ENCODE data around the gene NOX3.
"Not testable (repeated sequence)": the region's sequence is repeated elsewhere in the genome, so short reads cannot be mapped to it uniquely, and the experiment has no call there.

Gene NOX3, protein sequence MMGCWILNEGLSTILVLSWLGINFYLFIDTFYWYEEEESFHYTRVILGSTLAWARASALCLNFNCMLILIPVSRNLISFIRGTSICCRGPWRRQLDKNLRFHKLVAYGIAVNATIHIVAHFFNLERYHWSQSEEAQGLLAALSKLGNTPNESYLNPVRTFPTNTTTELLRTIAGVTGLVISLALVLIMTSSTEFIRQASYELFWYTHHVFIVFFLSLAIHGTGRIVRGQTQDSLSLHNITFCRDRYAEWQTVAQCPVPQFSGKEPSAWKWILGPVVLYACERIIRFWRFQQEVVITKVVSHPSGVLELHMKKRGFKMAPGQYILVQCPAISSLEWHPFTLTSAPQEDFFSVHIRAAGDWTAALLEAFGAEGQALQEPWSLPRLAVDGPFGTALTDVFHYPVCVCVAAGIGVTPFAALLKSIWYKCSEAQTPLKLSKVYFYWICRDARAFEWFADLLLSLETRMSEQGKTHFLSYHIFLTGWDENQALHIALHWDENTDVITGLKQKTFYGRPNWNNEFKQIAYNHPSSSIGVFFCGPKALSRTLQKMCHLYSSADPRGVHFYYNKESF

GRCh38 chr6:155455766-155456165, at the start of gene NOX3:
NOX3 (minus strand) TSS chr6:155455839; CDS start chr6:155455800, 39 bp downstream.
- DNase-seq (ENCODE audit: low read depth): no peak

DNA sequence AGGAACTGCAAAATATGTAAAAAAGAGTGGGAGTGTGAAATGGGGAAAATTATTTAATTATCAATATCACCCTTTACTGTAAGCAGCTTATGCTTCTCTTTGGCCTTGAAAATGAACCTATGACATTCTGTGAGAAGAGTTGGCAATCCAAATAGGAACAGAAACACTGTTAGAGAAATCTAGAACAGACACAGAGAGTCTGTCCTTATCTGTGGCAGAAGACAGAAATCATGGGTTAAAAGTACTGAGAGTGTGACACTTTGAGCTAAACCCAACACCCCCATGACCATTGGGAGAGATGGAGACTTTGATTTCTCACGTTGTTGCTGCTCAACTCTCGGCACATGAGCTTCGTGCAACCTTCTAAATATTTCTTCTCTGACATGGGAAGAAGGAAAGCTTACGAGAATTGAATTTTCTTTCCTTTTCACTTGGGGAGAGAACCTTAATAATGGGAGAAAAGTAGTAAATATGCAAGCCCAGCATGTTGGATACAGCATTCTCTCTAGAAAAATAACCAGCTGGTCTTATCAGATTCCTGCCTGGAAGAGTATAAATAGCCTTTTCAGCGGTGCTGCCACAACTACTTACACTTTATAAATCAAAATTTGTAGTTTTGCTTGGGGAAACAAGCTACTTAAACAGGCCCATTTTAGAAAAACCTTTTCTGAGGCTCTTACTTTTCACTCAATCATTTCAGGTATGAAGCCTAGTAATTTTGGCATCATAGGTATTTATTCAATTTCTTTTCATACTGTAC, 49.4 kb upstream of the NOX3 start:
- no peak for DNase-seq (ENCODE audit: low read depth)

GRCh38 chr6:155502393-155502792, 46.8 kb upstream of the NOX3 start:
- no peak for DNase-seq (ENCODE audit: low read depth)

- DNase-seq (ENCODE audit: low read depth): no peak
These were observed 43.9 kb upstream of the NOX3 start for GRCh38 chr6:155499574-155499973.

- DNase-seq (ENCODE audit: low read depth): no peak
These were observed 42.7 kb upstream of the NOX3 start for GRCh38 chr6:155498370-155498769.

DNA sequence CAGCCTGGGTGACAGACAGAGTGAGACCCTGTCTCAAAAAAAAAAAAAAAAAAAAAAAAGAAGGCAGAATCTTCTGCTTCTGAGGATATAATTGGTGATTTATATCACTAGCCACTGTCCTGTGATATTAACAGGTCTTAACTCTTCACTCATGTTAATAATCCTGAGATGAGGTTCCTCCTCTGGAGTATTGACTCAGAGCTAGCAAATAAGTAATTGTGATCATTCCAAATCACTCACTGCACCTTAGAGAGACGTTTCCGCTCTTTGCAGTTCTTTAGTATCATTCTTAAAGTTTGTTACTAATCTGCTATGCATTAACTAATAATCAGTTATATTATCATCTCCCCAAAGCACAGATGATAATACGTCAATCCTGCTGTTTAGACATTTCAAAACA, 41.6 kb upstream of the NOX3 start:
- DNase-seq (ENCODE audit: low read depth): no peak

- no peak for DNase-seq (ENCODE audit: low read depth)
These were observed 39.6 kb upstream of the NOX3 start for GRCh38 chr6:155495011-155495768.

GRCh38 chr6:155493694-155494143, 38.1 kb upstream of the NOX3 start:
- DNase-seq (ENCODE audit: low read depth): peak; percentile 100

DNA sequence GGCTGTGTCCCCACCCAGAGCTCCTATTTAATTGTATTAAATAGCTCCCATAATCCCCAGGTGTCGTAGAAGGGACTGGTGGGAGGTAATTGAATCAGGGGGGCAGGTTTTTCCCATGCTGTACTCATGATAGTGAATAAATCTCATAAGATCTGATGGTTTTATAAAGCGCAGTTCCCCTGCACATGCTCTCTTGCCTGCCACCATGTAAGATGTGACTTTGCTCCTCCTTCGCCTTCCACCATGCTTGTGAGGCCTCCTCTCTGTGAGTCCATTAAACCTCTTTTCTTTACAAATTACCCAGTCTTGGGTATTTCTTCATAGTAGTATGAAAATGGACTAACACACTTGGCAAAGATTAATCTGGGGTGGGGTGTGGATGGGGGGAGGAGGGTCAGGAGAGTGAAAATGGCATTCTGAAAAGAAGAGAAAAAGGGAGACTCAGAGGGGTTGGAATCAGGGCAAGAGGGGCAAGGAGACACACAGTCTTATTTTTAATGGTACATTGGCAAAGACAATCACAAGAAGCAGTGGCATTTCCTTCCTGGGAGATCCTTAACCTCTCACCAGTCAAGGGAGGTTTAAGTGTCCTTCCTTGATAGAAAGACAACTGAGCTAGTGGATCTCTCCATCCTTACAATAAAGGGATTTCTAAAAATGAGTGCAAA, 37.5 kb upstream of the NOX3 start:
- DNase-seq (ENCODE audit: low read depth): no peak

DNA sequence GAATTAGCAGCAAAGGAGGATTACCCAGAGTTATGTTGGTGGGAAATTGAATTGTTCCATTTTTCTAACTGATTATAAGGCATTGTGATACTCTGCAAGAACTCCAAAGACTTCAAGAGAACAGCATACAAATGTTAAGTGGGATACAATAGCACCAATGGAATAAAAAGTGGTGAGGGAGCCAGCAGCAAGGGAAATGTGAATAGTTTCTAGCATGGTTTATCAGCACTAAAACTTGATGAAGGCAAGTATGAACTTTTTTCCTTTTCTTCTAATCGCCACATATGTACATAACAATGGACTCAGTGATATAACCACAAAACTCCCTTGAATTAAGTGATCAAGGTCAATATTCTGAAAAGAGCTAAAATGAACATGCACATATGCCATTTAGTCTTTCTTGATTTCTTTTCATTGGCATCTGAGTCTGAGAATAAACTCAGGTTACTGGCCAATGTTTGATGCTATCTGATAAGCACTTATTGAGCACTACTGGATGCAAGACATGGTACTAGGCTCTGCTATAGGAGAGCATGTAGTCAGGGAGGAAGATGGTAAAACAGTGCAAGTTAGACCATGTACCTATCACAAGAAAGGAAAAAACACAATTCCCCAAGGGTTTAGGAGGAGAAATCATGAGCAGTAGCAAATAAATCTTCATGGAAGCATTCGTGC, 36.6 kb upstream of the NOX3 start:
- no peak for DNase-seq (ENCODE audit: low read depth)

- no peak for DNase-seq (ENCODE audit: low read depth)
These were observed 35.8 kb upstream of the NOX3 start for GRCh38 chr6:155491421-155491820.

GRCh38 chr6:155488197-155488596, 32.6 kb upstream of the NOX3 start:
- not testable (repeated sequence) for DNase-seq (ENCODE audit: low read depth)

DNA sequence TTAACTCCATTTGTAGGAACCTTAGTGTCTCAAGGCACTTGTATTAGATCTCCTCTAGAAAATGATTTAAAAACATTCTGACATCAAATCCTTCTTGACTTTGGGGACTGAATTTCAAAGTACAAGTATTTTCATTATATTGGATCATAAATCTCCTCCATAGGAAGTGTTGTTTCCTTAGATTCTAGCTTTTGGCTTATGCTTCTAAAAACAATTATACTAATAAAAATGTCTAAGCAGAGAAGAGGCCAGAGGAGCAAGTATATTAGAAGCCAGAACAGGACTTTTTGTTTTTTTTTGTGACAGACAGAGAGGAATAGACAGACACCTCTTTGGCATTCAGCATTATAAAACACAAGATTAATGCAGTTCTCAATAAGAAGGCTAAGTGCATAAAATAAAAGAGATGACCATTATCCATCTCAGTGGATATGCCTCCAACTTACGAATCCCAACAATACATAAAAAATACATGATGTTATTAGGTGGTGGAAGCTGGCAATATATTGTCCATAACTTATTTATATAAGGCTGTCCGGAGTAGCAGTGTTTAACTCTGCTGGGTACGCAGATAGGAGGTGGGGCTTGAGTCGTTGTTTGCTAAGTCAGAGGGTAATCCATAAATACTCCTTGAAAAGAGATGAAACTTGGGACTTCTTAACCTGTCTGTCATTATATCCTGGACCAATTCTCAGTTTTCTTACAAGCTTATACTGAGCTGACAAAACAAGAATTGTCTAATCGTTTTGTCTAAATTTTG, 31.9 kb upstream of the NOX3 start:
- DNase-seq (ENCODE audit: low read depth): no peak

DNA sequence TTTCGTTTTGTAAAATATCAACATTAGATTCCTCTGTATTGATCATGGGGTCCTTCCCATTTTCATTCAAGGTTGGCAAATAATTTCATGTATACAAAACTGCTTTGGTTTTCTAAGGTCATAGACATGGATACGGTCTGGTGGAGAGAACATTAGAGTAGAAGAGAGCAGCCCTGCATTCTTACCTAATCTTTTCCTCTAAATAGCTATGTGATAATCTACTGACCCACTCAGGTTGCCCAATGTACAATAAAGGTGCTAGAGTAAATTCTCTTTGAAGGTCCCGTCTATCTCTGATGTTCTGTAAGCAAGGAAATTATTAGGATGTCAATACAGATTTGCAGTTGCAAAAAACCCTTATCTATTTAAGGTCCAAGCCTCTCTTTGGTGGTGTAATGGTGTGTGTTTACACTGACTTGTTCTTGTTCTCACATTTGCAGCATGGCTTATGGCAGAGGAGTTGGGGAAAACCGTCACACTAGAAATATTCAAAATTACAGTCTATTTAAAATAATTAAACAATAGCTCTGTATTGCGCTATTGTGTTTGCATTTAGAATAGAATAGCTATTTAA, 31.2 kb upstream of the NOX3 start:
- no peak for DNase-seq (ENCODE audit: low read depth)

DNA sequence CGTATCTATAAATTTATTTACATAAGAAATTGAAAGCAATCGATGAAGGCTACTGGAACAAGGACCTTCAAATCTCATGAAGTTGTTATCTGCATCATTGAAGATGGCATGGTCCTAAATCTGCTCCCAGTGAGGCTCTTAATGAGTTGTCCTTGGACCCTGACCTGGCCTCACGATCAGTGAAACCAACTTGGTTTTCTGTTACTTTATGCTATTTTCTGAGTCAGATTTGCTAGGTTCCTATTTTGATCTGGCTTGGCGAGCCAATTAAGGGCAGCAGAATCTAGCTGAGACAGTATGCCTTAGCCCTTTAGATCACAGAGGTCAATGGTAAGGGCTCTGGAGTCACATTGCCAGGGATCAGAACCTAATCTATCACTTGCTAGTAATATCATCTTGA, 30.1 kb upstream of the NOX3 start:
- DNase-seq (ENCODE audit: low read depth): no peak

- no peak for DNase-seq (ENCODE audit: low read depth)
These were observed 28.2 kb upstream of the NOX3 start for GRCh38 chr6:155483858-155484257.

DNA sequence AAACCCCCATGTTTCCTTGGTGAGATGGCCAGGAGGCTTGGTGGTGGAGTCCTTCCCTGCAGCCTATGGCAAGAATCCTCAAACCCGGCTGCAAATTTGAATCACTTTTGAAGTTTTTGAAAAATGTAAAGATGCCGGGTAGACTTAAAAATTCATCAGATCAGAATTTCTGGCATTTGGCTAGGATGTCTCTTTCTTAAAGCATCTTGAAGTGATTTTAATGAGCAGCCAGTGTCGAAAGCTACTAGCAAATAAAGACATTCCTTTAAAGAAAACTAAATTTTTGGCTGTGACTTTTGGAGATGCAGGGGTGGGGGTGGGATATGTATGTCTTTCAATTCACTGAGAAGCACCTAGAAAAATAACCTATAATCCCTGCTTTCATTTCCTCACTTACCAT, 25.6 kb upstream of the NOX3 start:
- no peak for DNase-seq (ENCODE audit: low read depth)

DNA sequence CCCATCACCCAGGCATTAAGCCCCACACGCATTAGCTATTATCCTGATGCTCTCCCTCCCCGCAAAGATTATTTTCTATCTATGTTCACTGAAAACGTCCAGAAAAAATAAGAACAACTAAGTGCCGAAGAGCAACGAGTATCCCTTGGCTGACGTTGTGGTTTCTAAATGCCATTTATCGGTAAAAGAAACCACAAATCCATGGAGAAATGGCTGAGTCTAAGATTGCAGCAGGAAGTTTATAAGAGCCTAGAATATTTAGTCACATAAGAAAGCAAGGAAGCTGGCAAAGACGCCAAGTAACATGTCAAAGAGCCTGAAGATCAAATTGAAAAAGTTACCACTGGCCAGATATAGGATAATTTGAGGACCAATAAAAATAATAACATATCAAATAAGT, 18.1 kb upstream of the NOX3 start:
- no peak for DNase-seq (ENCODE audit: low read depth)

GRCh38 chr6:155472886-155473285, 17.2 kb upstream of the NOX3 start:
- no peak for DNase-seq (ENCODE audit: low read depth)

Measured in non-pigmented ciliary epithelial cell (primary cell).